Stimulated activated CD4-positive, alpha-beta T cell treated with anti-CD3 and anti-CD28 coated beads, Interleukin-15, amount 100 ng/mL, for 48 hours (primary cell): ENCODE measurements around the gene LMNTD2.

Experiments used
- DNase-seq, 2 donors: peaks; one replicate each; pipeline ENCODE4 v3.0.0-alpha.2; 2020; ENCODE audit warnings: low read depth in 2 of 2

LMNTD2 gene, protein sequence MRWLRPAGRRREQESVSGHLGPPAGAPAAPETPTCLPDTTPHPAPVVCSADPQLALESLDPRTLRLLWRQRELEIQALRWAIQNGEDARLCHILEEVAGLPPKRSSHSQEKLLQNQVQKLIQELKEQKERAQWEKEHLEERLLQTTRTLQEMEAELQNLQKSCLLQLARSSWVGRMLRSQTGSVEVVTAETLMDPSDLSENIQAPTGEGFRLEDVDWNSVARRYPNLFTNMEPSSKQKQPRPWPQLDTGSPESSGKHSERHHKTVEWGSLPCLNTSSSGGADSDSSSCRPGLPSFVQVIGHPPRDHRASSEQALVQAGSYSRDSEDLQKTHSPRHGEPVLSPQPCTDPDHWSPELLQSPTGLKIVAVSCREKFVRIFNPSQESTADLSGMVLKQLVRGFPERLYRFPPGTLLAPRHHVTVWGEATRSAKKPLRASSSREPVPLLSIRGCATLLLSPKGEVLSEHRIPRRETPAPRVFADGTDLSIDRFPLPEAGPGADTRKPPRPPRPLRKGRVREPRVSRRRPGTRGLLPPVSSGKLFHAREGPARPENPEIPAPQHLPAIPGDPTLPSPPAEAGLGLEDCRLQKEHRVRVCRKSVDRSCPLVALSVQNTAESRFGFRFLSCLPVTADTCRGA

DNA sequence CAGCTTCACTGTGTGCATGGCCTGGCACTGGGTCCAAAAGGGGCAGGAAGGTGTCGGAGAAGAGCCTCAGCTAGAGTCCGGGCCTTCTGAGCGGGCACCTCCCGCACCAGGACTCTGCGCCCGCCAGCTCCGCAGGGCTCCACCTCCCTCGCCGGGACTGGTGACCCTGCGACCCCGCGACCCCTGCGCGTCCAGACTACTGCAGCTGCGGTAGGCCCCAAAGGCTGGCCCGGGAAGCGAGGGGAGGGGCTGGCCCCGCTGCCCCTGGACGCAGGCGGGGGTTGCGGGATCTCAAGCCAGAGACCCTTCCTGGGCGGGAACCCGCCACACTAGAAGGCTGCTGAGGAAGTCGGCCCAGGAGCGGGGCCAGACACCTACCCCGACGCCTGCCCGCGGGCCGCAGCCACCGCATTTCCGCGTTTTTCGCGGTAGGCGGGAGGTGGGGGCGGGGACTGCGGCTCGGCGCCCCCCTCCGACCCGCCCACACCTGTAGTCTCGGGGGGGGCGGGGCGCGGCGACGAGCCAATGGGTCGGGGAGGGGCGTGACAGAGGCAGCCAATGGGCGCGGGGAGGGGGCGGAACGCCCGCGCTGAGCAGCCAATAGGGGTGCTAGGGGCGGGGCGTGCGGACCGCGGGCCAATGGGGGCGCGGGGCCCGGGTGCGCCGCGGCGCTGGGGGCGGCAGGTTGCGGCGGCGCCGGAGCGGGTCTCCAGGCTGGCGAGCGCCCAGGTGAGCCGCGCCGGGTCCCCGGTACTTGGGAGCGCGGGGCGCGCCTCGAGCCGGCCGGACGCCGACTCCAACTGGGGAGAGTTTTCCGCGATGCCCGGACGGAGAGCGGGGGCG, at the start of gene LMNTD2, which contains the start of gene RASSF7:
TSS of gene LMNTD2 (minus strand) at position 434 of the 843 bp plus-strand sequence. CDS start at position 412, 22 bp downstream.
TSS of gene RASSF7 (plus strand) at position 666 of the 843 bp plus-strand sequence. CDS start 799 bp downstream, outside the sequence.
- peak; percentile 85 to 95 for DNase-seq

DNA sequence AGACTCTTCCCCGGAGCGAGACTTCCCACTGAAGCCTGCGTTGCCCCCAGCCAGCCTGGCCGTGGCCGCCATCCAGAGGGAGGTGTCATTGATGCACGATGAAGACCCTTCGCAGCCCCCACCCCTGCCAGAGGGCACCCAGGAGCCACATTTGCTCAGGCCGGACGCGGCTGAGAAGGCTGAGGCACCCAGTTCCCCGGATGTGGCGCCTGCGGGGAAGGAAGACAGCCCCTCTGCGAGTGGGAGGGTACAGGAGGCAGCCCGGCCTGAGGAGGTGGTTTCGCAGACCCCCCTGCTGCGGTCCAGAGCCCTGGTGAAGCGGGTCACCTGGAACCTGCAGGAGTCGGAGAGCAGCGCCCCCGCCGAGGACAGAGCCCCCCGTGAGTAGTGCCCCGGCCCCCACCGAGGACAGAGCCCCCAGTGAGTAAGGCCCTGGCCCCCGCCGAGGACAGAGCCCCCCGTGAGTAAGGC, 48.8 kb upstream of the LMNTD2 start:
- no peak for DNase-seq

DNA sequence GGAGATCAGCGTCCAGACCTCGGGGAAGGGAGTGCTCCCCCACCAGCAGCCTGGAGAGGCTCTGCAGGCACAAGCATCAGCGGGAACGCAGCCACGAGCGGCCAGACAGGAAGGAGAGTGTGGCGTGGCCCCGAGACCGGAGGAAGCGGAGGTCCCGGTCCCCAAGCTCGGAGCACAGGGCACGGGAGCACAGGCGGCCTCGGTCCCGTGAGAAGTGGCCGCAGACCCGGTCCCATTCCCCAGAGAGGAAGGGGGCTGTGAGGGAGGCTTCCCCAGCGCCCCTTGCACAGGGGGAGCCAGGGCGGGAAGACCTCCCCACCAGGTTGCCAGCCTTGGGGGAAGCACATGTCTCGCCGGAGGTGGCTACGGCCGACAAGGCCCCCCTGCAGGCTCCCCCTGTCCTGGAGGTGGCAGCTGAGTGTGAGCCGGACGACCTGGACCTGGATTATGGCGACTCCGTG, 48.3 kb upstream of the LMNTD2 start:
- no peak for DNase-seq

DNA sequence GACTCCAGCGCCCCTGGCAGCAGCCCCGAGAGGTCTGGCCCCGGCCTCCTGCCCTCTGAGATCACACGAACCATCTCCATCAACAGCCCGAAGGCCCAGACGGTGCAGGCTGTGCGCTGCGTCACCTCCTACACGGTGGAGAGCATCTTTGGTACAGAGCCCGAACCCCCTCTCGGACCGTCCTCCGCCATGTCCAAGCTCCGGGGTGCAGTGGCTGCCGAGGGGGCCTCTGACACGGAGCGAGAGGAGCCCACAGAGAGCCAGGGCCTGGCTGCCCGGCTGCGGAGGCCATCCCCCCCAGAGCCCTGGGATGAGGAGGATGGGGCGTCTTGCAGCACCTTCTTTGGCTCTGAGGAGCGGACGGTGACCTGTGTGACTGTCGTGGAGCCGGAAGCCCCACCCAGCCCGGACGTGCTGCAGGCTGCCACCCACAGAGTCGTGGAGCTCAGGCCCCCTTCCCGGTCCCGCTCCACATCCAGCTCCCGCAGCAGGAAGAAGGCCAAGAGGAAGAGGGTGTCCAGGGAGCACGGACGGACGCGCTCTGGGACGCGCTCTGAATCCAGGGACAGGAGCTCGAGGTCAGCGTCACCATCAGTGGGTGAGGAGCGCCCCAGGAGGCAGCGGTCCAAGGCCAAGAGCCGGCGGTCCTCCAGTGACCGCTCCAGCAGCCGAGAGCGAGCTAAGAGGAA, 47.6 kb upstream of the LMNTD2 start:
- DNase-seq = no peak

DNA sequence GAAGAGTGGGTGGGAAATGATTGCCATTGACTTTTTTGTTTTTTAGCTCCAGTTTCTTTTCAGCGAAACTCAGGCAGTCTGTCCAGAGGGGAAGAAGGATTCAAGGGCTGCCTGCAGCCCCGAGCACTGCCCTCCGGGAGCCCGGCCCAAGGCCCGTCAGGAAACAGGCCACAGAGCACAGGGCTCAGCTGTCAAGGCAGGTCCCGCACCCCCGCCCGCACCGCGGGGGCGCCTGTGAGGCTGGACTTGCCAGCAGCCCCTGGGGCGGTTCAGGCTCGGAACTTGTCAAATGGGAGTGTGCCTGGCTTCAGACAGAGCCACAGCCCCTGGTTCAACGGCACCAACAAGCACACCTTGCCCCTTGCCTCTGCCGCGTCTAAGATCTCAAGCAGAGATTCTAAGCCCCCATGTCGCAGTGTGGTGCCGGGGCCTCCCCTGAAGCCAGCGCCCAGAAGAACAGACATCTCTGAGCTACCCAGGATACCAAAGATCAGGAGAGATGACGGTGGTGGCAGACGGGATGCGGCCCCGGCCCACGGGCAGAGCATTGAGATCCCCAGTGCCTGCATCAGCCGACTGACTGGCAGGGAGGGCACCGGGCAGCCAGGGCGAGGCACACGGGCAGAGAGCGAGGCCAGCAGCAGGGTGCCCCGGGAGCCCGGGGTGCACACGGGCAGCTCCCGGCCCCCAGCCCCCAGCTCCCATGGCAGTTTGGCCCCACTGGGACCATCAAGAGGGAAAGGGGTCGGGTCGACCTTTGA, 46.7 kb upstream of the LMNTD2 start:
- no peak for DNase-seq

DNA sequence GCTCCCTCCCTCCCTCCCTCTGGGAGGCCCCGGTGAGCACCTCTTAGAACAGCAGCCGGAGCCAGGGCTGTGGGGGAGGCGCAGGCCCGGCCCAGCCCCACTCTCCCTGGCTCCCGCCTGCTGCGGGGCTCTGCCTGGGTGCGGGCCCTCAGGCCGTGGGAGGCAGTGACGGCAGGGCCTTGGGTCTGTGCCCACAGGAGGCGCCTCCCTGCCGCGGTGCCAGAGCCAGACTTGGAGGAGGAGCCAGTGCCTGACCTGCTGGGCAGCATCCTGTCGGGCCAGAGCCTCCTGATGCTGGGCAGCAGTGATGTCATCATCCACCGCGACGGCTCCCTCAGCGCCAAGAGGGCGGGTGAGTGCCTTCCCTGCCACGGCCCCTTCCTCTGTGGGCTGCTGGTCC, 45.7 kb upstream of the LMNTD2 start:
- DNase-seq = no peak

DNA sequence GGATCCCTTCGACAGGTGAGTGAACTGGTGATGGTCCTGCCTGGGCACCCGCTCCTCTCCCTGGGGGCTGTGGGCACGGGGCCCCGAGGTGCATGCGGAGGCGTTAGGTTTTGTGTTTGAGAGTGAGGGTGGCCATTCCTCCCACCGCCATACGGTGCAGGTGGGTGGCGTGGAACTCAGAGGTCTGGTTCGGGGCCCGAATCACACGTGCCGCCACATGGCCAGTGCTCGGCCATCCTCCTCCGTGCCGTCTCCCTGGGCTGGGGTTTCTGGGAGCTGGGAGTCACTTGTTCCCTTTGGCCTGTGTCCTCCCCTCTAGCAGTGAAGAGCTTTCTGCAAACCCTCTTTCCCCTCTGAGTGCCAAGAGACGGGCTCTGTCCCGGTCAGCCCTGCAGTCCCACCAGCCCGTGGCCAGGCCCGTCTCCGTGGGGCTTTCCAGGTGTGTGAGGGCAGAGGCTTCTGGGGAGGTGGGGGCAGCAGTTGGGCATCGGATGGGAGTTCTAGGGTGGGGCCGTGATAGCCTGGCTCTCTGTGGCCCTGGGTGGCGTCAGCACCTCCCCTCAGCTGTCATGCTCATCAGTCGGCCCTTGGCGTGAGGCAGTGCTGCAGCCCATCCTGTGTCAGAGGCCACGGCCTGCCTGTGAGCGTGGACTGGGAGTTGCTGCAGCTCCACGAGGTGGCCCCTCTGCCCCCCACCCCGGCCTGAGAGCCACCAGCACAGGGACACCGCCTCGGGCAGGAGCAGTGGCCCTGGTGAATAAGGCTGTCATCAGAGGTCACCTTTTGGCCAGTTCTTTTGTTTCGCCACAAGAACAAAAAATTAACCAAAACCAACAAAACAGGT, 45.0 kb upstream of the LMNTD2 start:
- no peak for DNase-seq

DNA sequence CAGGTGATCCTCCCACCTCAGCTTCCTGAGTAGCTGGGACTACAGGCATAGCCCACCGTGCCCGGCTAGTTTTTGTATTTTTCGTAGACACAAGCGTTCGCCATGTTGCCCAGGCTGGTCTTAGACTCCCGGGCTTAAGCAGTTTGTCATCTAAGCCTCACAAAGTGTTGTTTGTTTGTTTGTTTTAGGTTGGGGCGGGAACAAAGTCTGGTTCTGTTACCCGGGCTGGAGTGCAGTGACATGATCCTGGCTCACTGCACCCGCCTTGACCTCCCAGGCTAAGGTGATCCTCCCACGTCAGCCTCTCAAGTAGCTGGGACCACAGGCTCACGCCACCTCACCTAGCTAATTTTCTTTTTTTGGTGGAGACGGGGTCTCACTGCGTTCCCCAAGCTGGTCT, 42.6 kb upstream of the LMNTD2 start:
- no peak for DNase-seq

DNA sequence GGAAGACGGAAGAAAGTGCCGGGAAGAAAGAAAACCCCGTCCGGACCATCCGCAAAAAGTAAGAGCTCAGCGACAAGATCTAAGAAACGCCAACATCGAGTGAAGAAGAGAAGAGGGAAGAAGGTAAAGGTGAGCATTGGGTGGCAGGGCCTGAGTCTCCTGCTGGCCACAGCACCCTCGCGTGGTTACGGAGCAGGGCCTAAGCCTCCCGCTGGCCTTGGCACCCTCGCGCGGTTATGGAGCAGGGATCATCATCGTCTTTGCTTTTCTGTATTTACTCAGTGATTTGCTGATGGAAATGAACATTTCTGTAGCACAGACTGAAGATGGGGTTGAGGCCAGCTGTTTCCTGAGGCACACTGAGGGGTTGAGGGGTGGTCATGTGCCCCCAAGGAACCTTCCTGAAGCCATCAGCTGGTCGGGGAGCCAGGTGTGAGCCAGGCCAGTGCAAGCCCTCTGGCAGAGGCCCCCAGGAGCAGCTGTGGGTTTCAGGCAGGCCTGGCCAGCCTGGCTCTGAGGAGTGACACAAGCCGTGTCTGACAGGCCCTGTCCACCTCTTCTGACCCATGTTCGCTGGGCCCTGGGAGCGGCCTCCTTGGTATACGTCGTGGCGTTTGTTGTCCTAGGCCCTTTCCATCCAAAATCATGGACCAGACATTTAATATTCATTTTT, 41.2 kb upstream of the LMNTD2 start:
- no peak for DNase-seq

DNA sequence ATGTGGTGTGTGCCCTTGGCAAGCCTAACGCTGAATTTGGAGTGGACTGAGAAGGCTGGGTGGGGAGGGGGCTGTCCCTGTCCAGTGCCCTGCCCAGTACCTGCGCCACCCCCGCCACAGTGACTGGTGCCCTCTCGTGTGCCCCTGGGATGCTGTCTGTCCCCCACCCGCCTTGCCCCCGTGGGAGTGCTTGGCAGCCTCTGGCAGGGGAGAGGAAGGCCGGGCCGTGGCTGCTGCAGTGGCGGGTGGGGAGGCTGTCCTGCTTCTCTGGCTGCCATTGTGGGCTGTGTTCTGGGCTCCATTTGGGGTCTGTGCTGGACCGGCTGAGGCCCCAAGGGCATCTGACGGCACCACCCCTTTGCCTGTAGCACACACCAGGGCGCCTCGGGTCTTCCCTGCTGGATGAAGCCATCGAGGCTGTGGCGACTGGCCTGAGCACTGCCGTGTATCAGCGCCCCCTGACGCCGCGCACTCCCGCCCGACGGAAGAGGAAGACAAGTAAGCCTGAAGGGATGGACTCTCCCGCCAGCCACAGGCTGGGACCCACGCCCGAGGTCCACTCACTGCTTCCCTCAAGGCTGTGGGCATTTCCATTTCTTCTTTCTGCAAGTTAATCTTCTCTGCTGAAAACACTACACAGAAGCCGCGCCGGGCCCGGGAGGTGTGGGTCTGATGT, 37.6 kb upstream of the LMNTD2 start:
- DNase-seq = no peak

DNA sequence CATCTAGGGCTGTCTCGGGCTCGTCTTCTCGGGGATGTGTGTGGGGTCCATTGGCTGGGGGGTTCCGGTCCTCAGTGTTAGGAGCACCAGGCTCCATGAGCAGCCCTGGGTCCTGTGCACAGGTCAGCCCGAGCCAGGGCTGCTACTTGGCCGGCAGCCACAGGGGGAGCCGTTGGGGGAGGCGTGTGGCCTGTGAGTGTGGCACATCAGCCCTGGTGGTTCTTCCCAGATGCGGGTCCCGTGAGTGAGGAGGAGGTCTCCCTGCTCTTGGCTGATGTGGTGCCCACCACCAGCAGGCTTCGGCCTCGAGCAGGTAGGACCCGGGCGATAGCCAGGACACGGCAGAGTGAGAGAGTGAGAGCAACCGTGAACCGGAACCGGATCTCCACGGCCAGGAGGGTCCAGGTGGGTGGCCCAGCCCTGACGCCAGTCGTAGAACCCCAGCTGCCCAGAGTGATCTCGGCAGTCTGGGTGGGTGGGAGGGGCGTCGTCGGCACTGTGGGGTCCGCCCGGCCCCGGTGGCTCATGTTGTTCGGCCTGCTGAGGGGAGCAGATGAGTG, 36.7 kb upstream of the LMNTD2 start:
- DNase-seq = no peak

DNA sequence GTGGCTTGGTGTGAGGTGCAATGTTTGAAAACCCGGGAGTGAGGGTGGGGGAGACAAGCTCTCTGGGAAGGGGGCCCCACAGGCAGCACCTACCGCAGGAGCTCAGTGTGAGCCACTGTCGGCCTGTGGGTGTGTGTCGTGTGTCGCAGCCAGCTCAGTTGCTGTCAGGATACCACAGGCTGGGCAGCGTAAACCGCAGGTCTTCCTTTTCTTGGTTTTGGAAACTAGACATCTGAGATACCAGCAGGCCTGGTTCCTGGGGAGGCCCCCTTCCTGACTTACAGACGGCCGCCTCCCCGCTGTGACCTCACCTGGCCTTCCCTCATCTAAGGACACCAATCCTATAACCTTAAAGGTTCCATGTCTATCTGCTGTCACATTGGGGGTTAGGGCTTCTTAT, 35.8 kb upstream of the LMNTD2 start:
- DNase-seq = no peak

DNA sequence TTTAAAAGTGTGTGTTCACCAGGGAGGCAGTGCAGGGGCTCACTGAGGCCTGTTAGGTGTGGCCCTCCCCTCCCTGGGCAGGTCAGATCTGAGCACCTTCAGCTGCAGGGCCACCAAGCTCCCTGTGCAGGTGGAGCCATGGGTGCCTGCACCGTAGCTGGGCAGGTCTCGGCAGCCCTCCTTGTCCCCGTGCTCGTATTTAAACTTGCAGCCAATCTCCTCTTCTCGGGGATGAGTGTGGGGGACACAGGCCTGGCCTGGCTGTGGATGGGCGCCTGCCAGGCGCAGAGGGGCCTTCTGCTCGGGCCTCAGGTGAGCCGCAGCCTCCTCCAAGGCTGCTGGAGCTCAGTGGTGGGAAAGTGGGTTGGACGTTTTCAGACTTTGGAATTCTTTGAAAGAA, 34.9 kb upstream of the LMNTD2 start:
- DNase-seq = no peak

DNA sequence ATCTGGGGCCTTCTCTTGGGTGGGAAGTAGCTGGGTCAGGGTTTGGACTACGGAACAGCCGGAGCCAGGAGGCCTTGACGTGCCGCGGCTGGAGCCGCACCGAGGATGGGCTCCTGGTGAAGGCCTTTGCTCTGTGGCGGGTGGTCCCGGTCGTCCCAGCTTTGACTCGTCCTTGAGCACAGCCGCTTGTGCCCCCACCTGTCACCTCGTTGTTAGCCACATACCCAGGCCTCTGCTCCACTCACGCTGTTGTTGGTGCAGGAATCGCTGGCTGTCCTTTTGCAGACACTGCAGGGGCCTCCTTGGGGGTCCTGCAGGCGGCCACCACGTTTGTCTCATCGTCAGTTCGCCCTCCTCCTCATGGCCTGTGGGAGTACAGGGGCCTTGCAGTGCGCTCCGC, 32.8 kb upstream of the LMNTD2 start:
- DNase-seq = no peak

DNA sequence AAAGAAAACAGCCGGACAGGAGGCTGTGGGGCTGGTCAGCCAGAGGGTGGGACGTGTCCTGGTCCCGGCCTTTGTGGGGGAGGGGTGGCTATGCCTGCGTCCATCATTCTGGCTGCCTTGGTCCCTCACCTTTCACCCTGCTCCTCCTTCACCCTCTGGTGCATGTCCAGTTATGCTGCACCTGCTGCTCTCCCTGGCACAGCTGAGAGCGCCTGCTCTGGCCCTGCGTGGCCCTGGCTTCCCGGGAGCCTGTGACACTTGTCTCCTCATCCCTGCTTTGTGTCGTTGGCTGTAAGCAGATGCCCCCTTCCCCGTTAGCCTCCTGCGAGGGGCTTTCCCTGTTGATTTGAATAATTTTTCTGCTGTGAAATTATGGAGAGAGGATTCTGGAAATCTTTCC, 32.4 kb upstream of the LMNTD2 start:
- no peak for DNase-seq

DNA sequence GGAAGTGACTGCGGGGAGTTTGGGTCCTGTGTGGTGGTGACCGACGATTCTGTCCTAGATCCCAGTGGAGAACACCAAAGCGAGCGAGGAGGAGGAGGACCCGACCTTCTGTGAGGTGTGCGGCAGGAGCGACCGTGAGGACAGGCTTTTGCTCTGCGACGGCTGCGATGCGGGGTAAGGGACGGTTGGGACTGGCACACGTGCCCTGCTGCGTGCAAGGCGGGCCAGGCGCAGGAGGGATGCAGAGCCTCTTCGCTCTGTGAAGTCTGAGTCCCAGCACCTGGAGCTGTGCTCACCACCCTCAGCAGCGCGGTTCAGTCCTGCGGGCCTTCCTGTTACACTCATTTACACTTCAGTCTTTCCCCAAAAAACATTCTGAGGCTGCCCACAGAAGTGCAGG, 32.0 kb upstream of the LMNTD2 start:
- DNase-seq = no peak

DNA sequence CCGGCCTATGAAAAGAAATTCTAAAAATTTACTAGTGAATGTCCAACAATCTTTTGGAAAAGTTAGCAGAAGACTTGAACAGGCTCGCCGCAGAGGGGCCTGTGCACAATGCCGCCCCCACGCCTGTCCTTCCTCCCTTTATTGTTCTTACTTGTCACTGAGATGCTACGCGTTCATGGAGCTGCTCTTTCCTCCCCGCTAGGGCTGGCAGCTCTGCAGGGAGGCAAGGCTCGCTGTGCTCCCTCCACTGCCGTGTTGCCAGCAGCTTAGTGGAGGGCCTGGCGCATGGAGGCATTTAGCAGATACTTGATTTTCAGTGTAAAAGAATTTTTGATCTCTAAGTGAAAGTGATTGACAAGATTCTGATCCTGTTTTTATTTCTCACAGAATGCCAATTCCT, 30.5 kb upstream of the LMNTD2 start:
- no peak for DNase-seq

DNA sequence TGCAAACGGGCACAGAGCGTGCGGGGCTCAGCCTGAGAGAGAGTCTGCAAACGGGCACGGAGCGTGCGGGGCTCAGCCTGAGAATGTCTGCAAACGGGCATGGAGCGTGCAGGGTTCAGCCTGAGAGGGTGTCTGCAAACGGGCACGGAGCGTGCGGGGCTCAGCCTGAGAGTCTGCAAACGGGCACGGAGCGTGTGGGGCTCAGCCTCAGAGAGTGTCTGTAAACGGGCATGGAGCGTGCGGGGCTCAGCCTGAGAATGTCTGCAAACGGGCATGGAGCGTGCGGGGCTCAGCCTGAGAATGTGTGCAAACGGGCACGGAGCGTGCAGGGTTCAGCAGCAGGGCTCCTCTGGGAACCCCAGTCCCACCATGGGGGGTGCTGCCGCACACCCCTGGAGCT, 29.3 kb upstream of the LMNTD2 start:
- DNase-seq = no peak
